Hindlimb muscle (tissue), 1 donor: ENCODE results near the gene OR52E8. TPM values are rescaled to one million over a fixed set of nuclear protein-coding genes. Genes with fewer than 3 reads are reported as not detected.
A peak's percentile ranks its signal among the peaks of the same experiment; 100 is the strongest.

ENCODE experiments used
- DNase-seq: peaks from one replicate; pipeline ENCODE4 v3.0.0-alpha.2; 2013
- polyA plus RNA-seq: library from polyadenylated mRNA; unstranded; fragments of 120-200 nt; gene quantifications from one replicate; pipeline ENCODE4 v1.2.1, GENCODE V29; 2013; ENCODE audit not compliant: insufficient read length

The OR52E8 gene
- not detected for polyA plus RNA-seq

GRCh38 chr11:5857590-5857989 lies at the start of gene OR52E8:
Gene OR52E8 (minus strand): TSS chr11:5857690. CDS start chr11:5857690, 0 bp downstream.
- no peak for DNase-seq

GRCh38 chr11:5899534-5899933 lies 42.0 kb upstream of the OR52E8 start:
- no peak for DNase-seq

GRCh38 chr11:5892908-5893307 lies 35.4 kb upstream of the OR52E8 start, which contains the start of gene OR52E5:
Gene OR52E5 (plus strand): TSS chr11:5893208. CDS start chr11:5900777, 7,569 bp downstream.
- no peak for DNase-seq

GRCh38 chr11:5891216-5891800 lies 33.8 kb upstream of the OR52E8 start:
- no peak for DNase-seq

GRCh38 chr11:5887661-5888060 lies 30.2 kb upstream of the OR52E8 start:
- no peak for DNase-seq

- no peak for DNase-seq
Observed at GRCh38 chr11:5887172-5887571, 29.7 kb upstream of the OR52E8 start.

GRCh38 chr11:5881756-5882155 lies 24.3 kb upstream of the OR52E8 start:
- DNase-seq, result no peak

- DNase-seq, result no peak
Observed at GRCh38 chr11:5880329-5880728, 22.8 kb upstream of the OR52E8 start, which contains the start of gene OR52E4. Gene OR52E4 (plus strand): TSS chr11:5880629. CDS start chr11:5884293, 3,664 bp downstream.

- no peak for DNase-seq
Observed at GRCh38 chr11:5878564-5878963, 21.1 kb upstream of the OR52E8 start.

- no peak for DNase-seq
Observed at GRCh38 chr11:5865826-5866225, 8.3 kb upstream of the OR52E8 start.

GRCh38 chr11:5851002-5851401 lies 6.5 kb downstream of the OR52E8 start:
- DNase-seq, result no peak

GRCh38 chr11:5847711-5848110 lies 9.8 kb downstream of the OR52E8 start:
- DNase-seq, result no peak

GRCh38 chr11:5846701-5847100 lies 10.8 kb downstream of the OR52E8 start:
- DNase-seq, result no peak

- no peak for DNase-seq
Observed at GRCh38 chr11:5841797-5842196, 15.7 kb downstream of the OR52E8 start, which contains the start of gene OR52E6. Gene OR52E6 (minus strand): TSS chr11:5841897. CDS start chr11:5841897, 0 bp downstream.

GRCh38 chr11:5837695-5838094 lies 19.8 kb downstream of the OR52E8 start:
- no peak for DNase-seq

GRCh38 chr11:5833446-5833845 lies 24.0 kb downstream of the OR52E8 start:
- DNase-seq, result no peak

GRCh38 chr11:5831196-5831829 lies 26.2 kb downstream of the OR52E8 start:
- no peak for DNase-seq

- DNase-seq, result no peak
Observed at GRCh38 chr11:5818245-5818886, 39.1 kb downstream of the OR52E8 start.

GRCh38 chr11:5815534-5815933 lies 42.0 kb downstream of the OR52E8 start:
- no peak for DNase-seq

GRCh38 chr11:5809905-5810795 lies 47.3 kb downstream of the OR52E8 start:
- DNase-seq, result no peak

- DNase-seq, result no peak
Observed at GRCh38 chr11:5809122-5809519, 48.4 kb downstream of the OR52E8 start.

GRCh38 chr11:5808500-5809121 lies 48.9 kb downstream of the OR52E8 start, which contains the start of gene OR52N2:
Gene OR52N2 (plus strand): TSS chr11:5808924. CDS start chr11:5820336, 11,412 bp downstream.
- DNase-seq, result peak; percentile 70
